Gastroesophageal sphincter (tissue), 4 donors: ENCODE results near the gene C20orf96. TPM values are rescaled to one million over a fixed set of nuclear protein-coding genes. Genes with fewer than 3 reads are reported as not detected.
"Not testable (repeated sequence)": the region's sequence is repeated elsewhere in the genome, so short reads cannot be mapped to it uniquely, and the experiment has no call there.

Experiments
- ATAC-seq: fragments of 150-250 bp; one replicate; pipeline ENCODE4 v1.9.1; 2016; ENCODE audit warnings: mild to moderate bottlenecking, moderate library complexity
- H3K27ac ChIP-seq, 4 donors: fragments of 200-600 bp; sonication (generic) in 3 of 4; 1 replicate in 3 of 4; 2 replicates in 1 of 4; pipeline ENCODE4 v1.5.1; 2016 to 2019
- H3K27me3 ChIP-seq: fragments of 200-600 bp; sonication (generic); one replicate; pipeline ENCODE4 v1.5.1; 2019
- H3K36me3 ChIP-seq, 2 donors: fragments of 200-600 bp; sonication (generic); one replicate each; pipeline ENCODE4 v1.5.1; 2019; ENCODE audit warnings: control low read depth in 1 of 2
- H3K4me1 ChIP-seq, 3 donors: fragments of 200-600 bp; sonication (generic); 1 replicate in 2 of 3; 2 replicates in 1 of 3; pipeline ENCODE4 v1.5.1; 2016 to 2019; ENCODE audit warnings: control low read depth in 2 of 3
- H3K4me3 ChIP-seq, 2 donors: fragments of 200-600 bp; sonication (generic); one replicate each; pipeline ENCODE4 v1.5.1; 2019; ENCODE audit warnings: mild to moderate bottlenecking in 1 of 2, moderate library complexity in 1 of 2
- H3K9me3 ChIP-seq, 3 donors: fragments of 200-600 bp; sonication (generic); one replicate each; pipeline ENCODE4 v1.5.1; 2017 to 2019; ENCODE audit warnings: control low read depth in 2 of 3
- EP300 ChIP-seq: sonication (generic); formaldehyde crosslinking; IDR thresholded peaks from one replicate; pipeline ENCODE4 v1.6.1; 2017; ENCODE audit warnings: antibody characterized with exemption, mild to moderate bottlenecking
- POLR2A ChIP-seq, 2 donors: fragments of 450-650 bp; IDR thresholded peaks; one replicate each; pipeline ENCODE4 v1.6.1; 2017; ENCODE audit warnings: antibody characterized with exemption in 2 of 2, mild to moderate bottlenecking in 2 of 2, moderate library complexity in 1 of 2
- POLR2AphosphoS5 ChIP-seq: sonication (generic); formaldehyde crosslinking; IDR thresholded peaks from one replicate; pipeline ENCODE4 v1.6.1; 2017; ENCODE audit warnings: antibody characterized with exemption
- WGBS, 2 donors: methylation state at CpG; one replicate each; pipeline ENCODE4 v1.1.5; 2018; ENCODE audit warnings: low coverage in 1 of 2; 5-methylcytosine and 5-hydroxymethylcytosine counted together
- total RNA-seq, 4 donors: library from RNA; depleted of rRNA; stranded (reverse); fragments of >200 nt; gene quantifications; one replicate each; pipeline ENCODE4 v1.1.0, GENCODE V29; 2016
- TF ChIP-seq, protein P1 (sequence below), 4 experiments: fragments of 200-600 bp in 2 of 4; fragments of 450-650 bp in 2 of 4; sonication (generic) in 1 of 4; IDR thresholded peaks; one replicate each; pipeline ENCODE4 v1.5.1; 2017 to 2019; ENCODE audit warnings: antibody characterized with exemption in 4 of 4, mild to moderate bottlenecking in 2 of 4, moderate library complexity in 2 of 4

C20orf96 gene
- total RNA-seq, 4 donors from 2014 or later = 0.67 to 3.1 (median 1.3) TPM

DNA sequence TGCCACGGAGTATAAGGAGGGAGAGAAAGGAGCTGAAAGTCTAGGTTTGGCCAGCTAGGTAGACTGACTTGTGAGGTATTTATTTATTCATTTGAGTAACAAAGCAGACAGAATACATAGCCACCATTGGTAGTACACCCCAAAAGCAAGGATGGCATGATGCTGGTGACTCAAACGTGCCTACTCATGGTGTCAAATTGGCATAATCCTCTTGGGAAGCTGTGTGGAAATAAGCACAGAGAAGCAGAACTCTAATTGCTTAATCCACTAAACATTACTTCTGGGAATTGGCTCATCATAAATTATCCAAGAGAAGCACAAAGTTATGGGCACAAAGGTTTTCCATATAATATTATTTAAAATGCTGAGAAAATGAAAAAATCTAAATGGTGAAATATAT is 30.6 kb downstream of the C20orf96 start:
- Histone ChIP-seq H3K9me3 (no peaks in the 10 kb centered on the region), H3K4me1 (no peaks in the 10 kb centered on the region), H3K36me3 (no peaks in the 10 kb centered on the region), H3K4me3 (no peak overlapping the region), H3K27ac (no peak overlapping the region), H3K27me3 (peaks cover 19% of the 10 kb centered on the region)
- WGBS, 2 donors = 62 to 71% methylated on average over 2 of the region's 2 CpGs
- ATAC-seq = no peak
- TF ChIP-seq POLR2AphosphoS5 (no peak), POLR2A (IDR thresholded peaks at IDR 0.05) (no peak)
- TF ChIP-seq, protein P1, sequence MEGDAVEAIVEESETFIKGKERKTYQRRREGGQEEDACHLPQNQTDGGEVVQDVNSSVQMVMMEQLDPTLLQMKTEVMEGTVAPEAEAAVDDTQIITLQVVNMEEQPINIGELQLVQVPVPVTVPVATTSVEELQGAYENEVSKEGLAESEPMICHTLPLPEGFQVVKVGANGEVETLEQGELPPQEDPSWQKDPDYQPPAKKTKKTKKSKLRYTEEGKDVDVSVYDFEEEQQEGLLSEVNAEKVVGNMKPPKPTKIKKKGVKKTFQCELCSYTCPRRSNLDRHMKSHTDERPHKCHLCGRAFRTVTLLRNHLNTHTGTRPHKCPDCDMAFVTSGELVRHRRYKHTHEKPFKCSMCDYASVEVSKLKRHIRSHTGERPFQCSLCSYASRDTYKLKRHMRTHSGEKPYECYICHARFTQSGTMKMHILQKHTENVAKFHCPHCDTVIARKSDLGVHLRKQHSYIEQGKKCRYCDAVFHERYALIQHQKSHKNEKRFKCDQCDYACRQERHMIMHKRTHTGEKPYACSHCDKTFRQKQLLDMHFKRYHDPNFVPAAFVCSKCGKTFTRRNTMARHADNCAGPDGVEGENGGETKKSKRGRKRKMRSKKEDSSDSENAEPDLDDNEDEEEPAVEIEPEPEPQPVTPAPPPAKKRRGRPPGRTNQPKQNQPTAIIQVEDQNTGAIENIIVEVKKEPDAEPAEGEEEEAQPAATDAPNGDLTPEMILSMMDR (IDR thresholded peaks at IDR 0.05) = no peak

DNA sequence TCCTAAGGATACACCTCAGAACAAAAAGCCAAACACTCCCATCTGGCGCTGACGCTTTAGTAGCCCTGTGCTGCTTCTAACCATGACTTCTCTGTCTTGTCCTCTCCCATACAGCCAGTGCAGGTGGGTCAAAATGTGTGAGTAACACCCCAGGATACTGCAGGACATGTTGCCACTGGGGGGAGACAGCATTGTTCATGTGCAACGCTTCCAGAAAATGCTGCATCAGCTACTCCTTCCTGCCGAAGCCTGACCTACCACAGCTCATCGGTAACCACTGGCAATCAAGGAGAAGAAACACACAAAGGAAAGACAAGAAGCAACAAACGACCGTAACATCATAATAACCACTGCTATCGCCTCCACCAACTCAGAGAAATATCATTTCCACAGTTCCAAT is 31.6 kb downstream of the C20orf96 start:
- Histone ChIP-seq H3K27me3 (peaks cover 23% of the 10 kb centered on the region), H3K4me1 (no peaks in the 10 kb centered on the region), H3K36me3 (no peaks in the 10 kb centered on the region), H3K4me3 (no peak overlapping the region), H3K27ac (no peak overlapping the region), H3K9me3 (no peaks in the 10 kb centered on the region)
- no peak for ATAC-seq
- TF ChIP-seq POLR2AphosphoS5 = no peak
- TF ChIP-seq POLR2A (IDR thresholded peaks at IDR 0.05) = no peak
- TF ChIP-seq, protein P1 (IDR thresholded peaks at IDR 0.05) = peak in 1 of 4 experiments; percentile 31
- WGBS, 2 donors = 45 to 51% methylated on average over 5 to 6 of the region's 8 CpGs

DNA sequence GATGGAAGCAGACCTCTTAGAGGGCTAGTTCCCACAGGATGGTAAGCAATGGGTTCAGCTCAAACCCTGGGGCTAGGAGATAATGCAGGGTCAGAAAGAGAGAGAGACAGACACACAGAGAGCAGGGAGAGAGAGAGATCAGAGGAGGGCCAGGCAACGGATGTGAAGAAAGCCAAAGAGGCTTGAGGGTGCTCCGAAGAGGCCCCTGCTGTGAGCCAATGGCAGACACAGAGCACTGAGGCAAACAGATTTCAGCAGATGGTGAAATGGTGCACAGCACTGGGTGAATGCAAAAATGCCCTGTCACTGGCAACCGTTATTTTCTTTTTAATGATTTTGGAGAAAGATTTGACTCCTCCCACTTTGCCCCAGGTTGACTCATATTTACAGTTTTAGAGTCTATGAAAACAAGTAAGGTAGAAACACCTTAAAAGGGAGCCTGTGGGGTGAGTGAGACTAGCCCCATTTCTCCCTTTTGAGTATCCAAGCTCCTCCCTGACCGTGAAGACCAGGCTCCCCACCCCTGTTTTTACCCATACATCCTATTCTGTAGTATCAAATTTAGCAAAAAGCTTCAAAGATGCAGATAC is 32.2 kb downstream of the C20orf96 start:
- Histone ChIP-seq H3K27ac (no peak overlapping the region), H3K4me1 (no peaks in the 10 kb centered on the region), H3K4me3 (no peak overlapping the region), H3K36me3 (no peaks in the 10 kb centered on the region), H3K9me3 (no peaks in the 10 kb centered on the region), H3K27me3 (peaks cover 17% of the 10 kb centered on the region)
- TF ChIP-seq EP300 (no peak), POLR2A (IDR thresholded peaks at IDR 0.05) (no peak), POLR2AphosphoS5 (no peak)
- TF ChIP-seq, protein P1 (IDR thresholded peaks at IDR 0.05) = no peak
- 43 to 50% methylated on average over 4 of the region's 4 CpGs for WGBS, 2 donors
- no peak for ATAC-seq

DNA sequence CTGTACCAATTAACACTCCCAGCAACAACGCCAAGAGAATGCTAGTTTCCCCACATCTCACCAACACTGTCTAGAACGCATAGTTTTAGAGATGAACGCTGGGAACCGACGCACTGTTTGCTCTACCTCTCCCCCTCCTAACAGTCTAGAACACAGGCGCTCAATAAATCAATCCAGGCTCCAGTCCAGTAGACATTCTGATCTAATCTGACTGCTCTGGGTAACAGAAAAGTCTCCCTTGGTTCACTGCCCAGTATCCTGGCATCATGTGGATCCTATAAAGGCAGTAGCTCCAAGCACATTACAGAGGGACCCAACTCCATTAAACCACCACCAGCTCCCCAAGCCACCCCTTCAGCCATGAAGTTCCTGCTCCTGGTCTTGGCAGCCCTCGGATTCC is 33.1 kb downstream of the C20orf96 start, which contains the start of gene DEFB132:
Gene DEFB132 (plus strand): TSS at position 306 of the 400 bp plus-strand sequence. CDS start 55 bp downstream, at position 361.
- WGBS, 2 donors = 65 to 70% methylated on average over 5 to 6 of the region's 7 CpGs
- H3K27ac ChIP-seq = no peak within 1 kb of the TSS
- H3K27me3 ChIP-seq = peaks cover 13% of the 10 kb centered on the region
- TF ChIP-seq, protein P1 (IDR thresholded peaks at IDR 0.05) = no peak
- no peak for TF ChIP-seq POLR2A (IDR thresholded peaks at IDR 0.05)
- no peak for TF ChIP-seq EP300
- no peak for TF ChIP-seq POLR2AphosphoS5
- no peak within 1 kb of the TSS for H3K4me3 ChIP-seq
- no peaks in the 10 kb centered on the region for H3K9me3 ChIP-seq
- no peaks in the 10 kb centered on the region for H3K36me3 ChIP-seq
- no peaks in the 10 kb centered on the region for H3K4me1 ChIP-seq
- ATAC-seq = no peak

DNA sequence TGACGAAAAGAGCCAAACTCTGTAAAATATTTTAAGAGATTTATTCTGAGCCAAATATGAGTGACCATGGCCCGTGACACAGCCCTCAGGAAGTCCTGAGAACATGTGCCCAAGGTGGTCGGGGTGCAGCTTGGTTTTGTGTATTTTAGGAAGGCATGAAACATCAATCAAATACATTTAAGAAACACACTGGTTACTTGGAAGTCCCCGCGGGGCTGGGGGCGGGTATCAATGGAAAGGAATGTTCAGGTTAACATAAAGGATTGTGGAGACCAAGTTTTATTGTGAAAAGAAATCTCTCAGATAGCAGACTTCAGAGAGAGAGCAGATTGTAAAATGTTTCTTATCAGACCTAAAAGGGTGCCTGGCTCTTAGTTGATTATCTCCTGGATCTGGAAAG is 37.1 kb downstream of the C20orf96 start:
- not testable (repeated sequence) for H3K27ac ChIP-seq
- 36 to 46% methylated on average over 6 of the region's 6 CpGs for WGBS, 2 donors

More for the DNA sequence above, 37.1 kb downstream of the C20orf96 start:
- H3K27me3 ChIP-seq = peaks cover 27% of the 10 kb centered on the region
- H3K4me1 ChIP-seq, ATAC-seq, H3K9me3 ChIP-seq, H3K4me3 ChIP-seq, H3K36me3 ChIP-seq: not testable (repeated sequence)
